GM12878 (cell line): ENCODE results near the gene SMARCD3. TPM values are rescaled to one million over a fixed set of nuclear protein-coding genes. Genes with fewer than 3 reads are reported as not detected.

ENCODE experiments used
- ATAC-seq: fragments of 200-7000 bp; cut with Tn5 transposase; 3 replicates; pipeline ENCODE4 v1.9.1; 2020; ENCODE audit warnings: mild to moderate bottlenecking, moderate library complexity
- BruUV-seq: library from RNA; stranded (reverse); fragments of 400-500 nt; replicated peaks from 2 replicates; lab custom pipeline; 2021; lab: Mats Ljungman, UMichigan
- CTCF ChIA-PET: fragments of 300-600 bp; sonication (Branson Sonifier 250); formaldehyde crosslinking; extraction: SDS; loops from one replicate; lab custom pipeline; 2021; ENCODE audit warnings: inconsistent platforms; lab: Yijun Ruan, JAX
- POLR2A ChIA-PET: fragments of 350-600 bp; formaldehyde crosslinking; extraction: SDS; loops from one replicate; lab custom pipeline; 2021; ENCODE audit warnings: inconsistent platforms; lab: Charles Lee
- RAD21 ChIA-PET: fragments of 300-600 bp; sonication (Branson Sonifier 250); formaldehyde crosslinking; loops from one replicate; lab custom pipeline; 2023; ENCODE audit warnings: antibody characterized with exemption; ENCODE audit not compliant: unreplicated experiment; lab: Charles Lee
- SMC1A ChIA-PET: fragments of 300-600 bp; sonication (Branson Sonifier 250); formaldehyde crosslinking; loops from one replicate; lab custom pipeline; 2023; ENCODE audit not compliant: unreplicated experiment, uncharacterized antibody; lab: Charles Lee
- DNase-seq: peaks from one replicate; pipeline ENCODE4 v3.0.0-alpha.2; 2011; ENCODE audit warnings: low read depth, low spot score
- FAIRE-seq: peaks from 3 replicates; lab custom pipeline; 2011; peaks lifted over from hg19 to GRCh38; lab: Jason Lieb, UNC
- H2AFZ ChIP-seq: 2 replicates; pipeline ENCODE4 v1.6.0; 2011; ENCODE audit warnings: low read depth, low read length, control low read depth; ENCODE audit not compliant: control insufficient read depth
- H3K27ac ChIP-seq: 2 replicates; pipeline ENCODE4 v1.5.1; 2011; ENCODE audit warnings: control low read depth; ENCODE audit not compliant: control insufficient read depth, insufficient read depth
- H3K27me3 ChIP-seq, 2 experiments: replicated peaks in 1 of 2; 2 replicates each; pipeline versions ENCODE4 v1.6.0 to v1.6.1; 2011; ENCODE audit warnings: low read length in 1 of 2; ENCODE audit not compliant: control insufficient read depth in 2 of 2, insufficient read depth in 2 of 2
- H3K36me3 ChIP-seq, 2 experiments: 2 replicates each; pipeline ENCODE4 v1.5.1; 2011; ENCODE audit warnings: low read length in 1 of 2; ENCODE audit not compliant: control insufficient read depth in 2 of 2, insufficient read depth in 2 of 2
- H3K4me1 ChIP-seq: 2 replicates; pipeline ENCODE4 v1.6.1; 2011; ENCODE audit warnings: mild to moderate bottlenecking, low read length, moderate library complexity, mixed read lengths; ENCODE audit not compliant: control insufficient read depth, insufficient read depth
- H3K4me2 ChIP-seq: 2 replicates; pipeline ENCODE4 v1.6.0; 2011; ENCODE audit warnings: control low read depth; ENCODE audit not compliant: control insufficient read depth, insufficient read depth
- H3K4me3 ChIP-seq: fragments of 200-600 bp; sonication (generic); 2 replicates; pipeline ENCODE4 v1.5.1; 2016
- H3K79me2 ChIP-seq: 2 replicates; pipeline ENCODE4 v1.6.0; 2011; ENCODE audit warnings: low read length; ENCODE audit not compliant: control insufficient read depth, insufficient read depth
- H3K9ac ChIP-seq: 2 replicates; pipeline ENCODE4 v1.8.0; 2011; ENCODE audit warnings: low read length, control low read depth, mixed read lengths; ENCODE audit not compliant: control insufficient read depth, insufficient read depth
- H3K9me3 ChIP-seq: replicated peaks from 3 replicates; pipeline ENCODE4 v1.5.1; 2011; ENCODE audit warnings: mild to moderate bottlenecking, low read length; ENCODE audit not compliant: control insufficient read depth, insufficient read depth
- H4K20me1 ChIP-seq: 2 replicates; pipeline ENCODE4 v1.6.0; 2011; ENCODE audit not compliant: control insufficient read depth, insufficient read depth
- ATF3 ChIP-seq: IDR thresholded peaks from 2 replicates; pipeline ENCODE4 v1.6.1; 2011; ENCODE audit warnings: low read depth, mild to moderate bottlenecking, low read length, moderate library complexity, borderline replicate concordance; ENCODE audit errors: extremely low read depth
- CEBPZ ChIP-seq: fragments of 150-350 bp; IDR thresholded peaks from 2 replicates; pipeline ENCODE4 v1.6.1; 2016; ENCODE audit warnings: low read depth, low read length
- CHD2 ChIP-seq: IDR thresholded peaks from 2 replicates; pipeline ENCODE4 v1.6.1; 2011; ENCODE audit warnings: low read depth, low read length, improper control_type of control experiment, borderline replicate concordance
- CREB1 ChIP-seq: IDR thresholded peaks from 2 replicates; pipeline ENCODE4 v1.6.1; 2012; ENCODE audit warnings: low read depth, mild to moderate bottlenecking, inconsistent platforms
- E2F4 ChIP-seq: IDR thresholded peaks from 2 replicates; pipeline ENCODE4 v1.6.1; 2012; ENCODE audit warnings: low read depth, low read length, improper control_type of control experiment
- E4F1 ChIP-seq: fragments of 450-650 bp; IDR thresholded peaks from 2 replicates; pipeline ENCODE4 v1.6.1; 2018; ENCODE audit warnings: borderline replicate concordance, mild to moderate bottlenecking; ENCODE audit not compliant: partially characterized antibody
- FOS ChIP-seq: IDR thresholded peaks from 3 replicates; pipeline ENCODE4 v1.6.1; 2011; ENCODE audit warnings: borderline replicate concordance; ENCODE audit not compliant: insufficient read length; ENCODE audit errors: extremely low read depth
- MTA3 ChIP-seq: IDR thresholded peaks from 2 replicates; pipeline ENCODE4 v1.6.1; 2012; ENCODE audit warnings: low read length, inconsistent platforms, borderline replicate concordance
- SMAD1 ChIP-seq: fragments of 450-650 bp; IDR thresholded peaks from 2 replicates; pipeline ENCODE4 v1.6.1; 2018; ENCODE audit warnings: mild to moderate bottlenecking, low read depth; ENCODE audit not compliant: partially characterized antibody
- SMARCA5 ChIP-seq: fragments of 450-650 bp; IDR thresholded peaks from 2 replicates; pipeline ENCODE4 v1.6.1; 2017; ENCODE audit warnings: mild to moderate bottlenecking
- STAT1 ChIP-seq: fragments of 450-650 bp; conservative IDR thresholded peaks from 2 replicates; pipeline ENCODE4 v1.6.1; 2014; ENCODE audit warnings: antibody characterized with exemption, mild to moderate bottlenecking
- TCF3 ChIP-seq: IDR thresholded peaks from 2 replicates; pipeline ENCODE4 v1.6.1; 2012; ENCODE audit warnings: low read depth, mild to moderate bottlenecking, low read length, borderline replicate concordance; ENCODE audit not compliant: insufficient read depth
- ZNF217 ChIP-seq: fragments of 450-650 bp; IDR thresholded peaks from 2 replicates; pipeline ENCODE4 v1.6.1; 2017; ENCODE audit warnings: antibody characterized with exemption, mild to moderate bottlenecking
- ZNF274 ChIP-seq: IDR thresholded peaks from one replicate; pipeline ENCODE4 v1.8.0; 2011; ENCODE audit not compliant: insufficient read length, insufficient read depth
- ZSCAN29 ChIP-seq: fragments of 450-650 bp; IDR thresholded peaks from 2 replicates; pipeline ENCODE4 v1.6.1; 2017; ENCODE audit warnings: mild to moderate bottlenecking, moderate library complexity
- WGBS: methylation state at CpG from one replicate; pipeline ENCODE4 v1.1.6; 2016; ENCODE audit warnings: low lambda C conversion rate; ENCODE audit not compliant: insufficient replicate concordance, insufficient coverage; ENCODE audit errors: missing lambda C conversion rate; 5-methylcytosine and 5-hydroxymethylcytosine counted together
- in situ Hi-C: fragments of 300-500 bp; cut with MboI; formaldehyde crosslinking; loops from 9 replicates; pipeline ENCODE4 v1.14.3; 2018; ENCODE audit warnings: mixed read lengths
- intact Hi-C: fragments of 100-400 bp; cut with micrococcal nuclease; formaldehyde crosslinking; loops from one replicate; pipeline ENCODE4 v1.14.2; 2022; ENCODE audit not compliant: unreplicated experiment
- polyA plus RNA-seq, 11 experiments: library from polyadenylated mRNA; depleted of rRNA in 4 of 11; unstranded in 6 of 11; stranded (reverse) in 5 of 11; fragments of >200 nt; fragmentation: Nextera tagmentation in 4 of 11; fragmentation: Illumina TruSeq in 1 of 11; extraction: Ambion mirVana in 4 of 11; extraction: Trizol in 1 of 11; gene quantifications; 1 replicate in 1 of 11; 2 replicates in 10 of 11; pipeline versions ENCODE4 v1.2.1 to v1.2.3, GENCODE V29; 2011 to 2016; ENCODE audit warnings: inconsistent platforms in 2 of 11, missing spikeins in 2 of 11, low read depth in 1 of 11
- total RNA-seq, 4 experiments: library from RNA; depleted of rRNA in 3 of 4; stranded (reverse); fragments of >200 nt in 3 of 4; fragmentation: Illumina TruSeq in 1 of 4; extraction: Trizol in 1 of 4; gene quantifications; 2 replicates each; pipeline versions ENCODE4 v1.2.1 to v1.2.3, GENCODE V29; 2013 to 2021

SMARCD3 gene
- total and polyA plus RNA-seq, 10 of the 15 experiments (the other 5 are each of a cell fraction or from before 2014, with no cell fraction given), result 0.11 to 1.4 (median 0.16) TPM

- TF ChIP-seq TCF3 (no peak), FOS (no peak), MTA3 (no peak), CREB1 (no peak), ZNF217 (no peak), STAT1 (no peak)
These were observed 6.1 kb downstream of the SMARCD3 start (continued) for GRCh38 chr7:151242159-151243044.

- H3K4me2 ChIP-seq, result no peak overlapping the region
- no peaks in the 10 kb centered on the region for H3K79me2 ChIP-seq
- ChIA-PET RAD21 (no interaction called here), POLR2A (no interaction called here), SMC1A (interaction anchor here (3.4 kb wide), 1 partner anchor 8 kb away, joined by 20 read pairs; the partner anchor contains the start of gene CHPF2), CTCF (interaction anchor here (3.3 to 4.0 kb wide), 2 partner anchors 15 to 110 kb away, joined by 28 to 56 read pairs; partner anchors contain the start of gene ABCF2)
- DNase-seq, result no peak
- intact Hi-C loops, result loop anchor here (5.0 kb wide), 1 partner anchor 69 kb away; no protein-coding TSS in a partner anchor
- no peak for ATAC-seq
- no peak for FAIRE-seq
- in situ Hi-C loops, result no loop called here
- H3K9me3 ChIP-seq, result no peaks in the 10 kb centered on the region
- no TSS peak for BruUV-seq
- peaks cover 10 to 12% of the 10 kb centered on the region in 2 experiments for H3K27me3 ChIP-seq
- H3K27ac ChIP-seq, result no peak overlapping the region
- H3K4me3 ChIP-seq, result no peak overlapping the region
- no peak overlapping the region for H3K9ac ChIP-seq
- H4K20me1 ChIP-seq, result no peaks in the 10 kb centered on the region
- 93% methylated on average over 9 of the region's 9 CpGs for WGBS
- H3K36me3 ChIP-seq, result peaks cover 0 to 10% of the 10 kb centered on the region in 2 experiments; a peak in 2 of 4 replicates
- no peak overlapping the region for H2AFZ ChIP-seq
- peaks cover 16% of the 10 kb centered on the region for H3K4me1 ChIP-seq
- no peak for TF ChIP-seq ATF3
- no peak for TF ChIP-seq ZNF274
- no peak for TF ChIP-seq SMARCA5
- TF ChIP-seq CEBPZ, result no peak
- TF ChIP-seq E4F1, result no peak
- no peak for TF ChIP-seq E2F4
- TF ChIP-seq SMAD1, result no peak
- TF ChIP-seq ZSCAN29, result no peak
- no peak for TF ChIP-seq CHD2
These were observed 6.8 kb downstream of the SMARCD3 start for GRCh38 chr7:151241755-151242096.
